Neural cell (in vitro differentiated cells): ENCODE results near the gene CCDC74B.
"Not testable (repeated sequence)": the region's sequence is repeated elsewhere in the genome, so short reads cannot be mapped to it uniquely, and the experiment has no call there.

ENCODE experiments used
- EP300 ChIP-seq: fragments of 450-650 bp; conservative IDR thresholded peaks from 2 replicates; pipeline ENCODE4 v1.6.1; 2014; ENCODE audit warnings: antibody characterized with exemption, mild to moderate bottlenecking, moderate library complexity; ENCODE audit not compliant: poor library complexity, severe bottlenecking
- EZH2 ChIP-seq: fragments of 200-600, 300-800 bp; shearing (Covaris generic), sonication (generic); IDR thresholded peaks from 2 replicates; pipeline ENCODE4 v1.6.1; 2014; ENCODE audit warnings: antibody characterized with exemption, low read length, borderline replicate concordance, mild to moderate bottlenecking; ENCODE audit not compliant: insufficient read depth, poor library complexity, severe bottlenecking
- MXI1 ChIP-seq: fragments of 450-650 bp; conservative IDR thresholded peaks from 2 replicates; pipeline ENCODE4 v1.6.1; 2014; ENCODE audit warnings: antibody characterized with exemption, mild to moderate bottlenecking; ENCODE audit not compliant: poor library complexity, severe bottlenecking
- POLR2AphosphoS5 ChIP-seq: IDR thresholded peaks from 2 replicates; pipeline ENCODE4 v1.6.1; 2012
- RAD21 ChIP-seq: fragments of 450-650 bp; conservative IDR thresholded peaks from 2 replicates; pipeline ENCODE4 v1.6.1; 2014; ENCODE audit warnings: antibody characterized with exemption, mild to moderate bottlenecking, moderate library complexity
- SMC3 ChIP-seq: fragments of 450-650 bp; conservative IDR thresholded peaks from 2 replicates; pipeline ENCODE4 v1.6.1; 2014; ENCODE audit warnings: antibody characterized with exemption, mild to moderate bottlenecking, moderate library complexity; ENCODE audit not compliant: poor library complexity
- TAF1 ChIP-seq: IDR thresholded peaks from 2 replicates; pipeline ENCODE4 v1.6.1; 2012; ENCODE audit warnings: low read depth
- TF ChIP-seq, protein P1 (sequence below): fragments of 450-650 bp; IDR thresholded peaks from 2 replicates; pipeline ENCODE4 v1.5.1; 2014; ENCODE audit warnings: antibody characterized with exemption, mild to moderate bottlenecking, moderate library complexity; ENCODE audit not compliant: poor library complexity, severe bottlenecking
- TF ChIP-seq, protein P2 (sequence below): IDR thresholded peaks from 2 replicates; pipeline ENCODE4 v1.6.1; 2012; ENCODE audit warnings: borderline replicate concordance

DNA sequence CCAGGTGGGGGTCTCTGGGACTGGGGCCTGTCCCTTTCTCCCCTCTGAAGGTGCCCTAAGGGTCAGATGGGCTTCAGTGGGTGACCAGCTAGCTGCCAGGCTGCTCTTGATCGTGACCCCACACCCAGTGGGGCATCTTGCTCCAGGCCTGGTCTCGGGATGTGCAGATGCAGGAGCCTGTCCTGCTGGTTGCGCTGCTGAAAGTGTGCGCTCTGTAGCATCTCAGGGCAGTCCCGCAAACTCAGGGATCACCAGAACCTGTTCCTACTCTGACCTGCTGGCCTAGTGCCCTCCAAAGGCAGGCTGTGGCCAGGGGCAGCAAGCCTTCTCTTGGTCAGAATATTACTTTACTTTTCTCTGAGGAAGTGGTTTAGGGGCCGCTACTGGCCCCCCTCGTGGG lies 4.4 kb downstream of the CCDC74B start:
- TF ChIP-seq, protein P1, sequence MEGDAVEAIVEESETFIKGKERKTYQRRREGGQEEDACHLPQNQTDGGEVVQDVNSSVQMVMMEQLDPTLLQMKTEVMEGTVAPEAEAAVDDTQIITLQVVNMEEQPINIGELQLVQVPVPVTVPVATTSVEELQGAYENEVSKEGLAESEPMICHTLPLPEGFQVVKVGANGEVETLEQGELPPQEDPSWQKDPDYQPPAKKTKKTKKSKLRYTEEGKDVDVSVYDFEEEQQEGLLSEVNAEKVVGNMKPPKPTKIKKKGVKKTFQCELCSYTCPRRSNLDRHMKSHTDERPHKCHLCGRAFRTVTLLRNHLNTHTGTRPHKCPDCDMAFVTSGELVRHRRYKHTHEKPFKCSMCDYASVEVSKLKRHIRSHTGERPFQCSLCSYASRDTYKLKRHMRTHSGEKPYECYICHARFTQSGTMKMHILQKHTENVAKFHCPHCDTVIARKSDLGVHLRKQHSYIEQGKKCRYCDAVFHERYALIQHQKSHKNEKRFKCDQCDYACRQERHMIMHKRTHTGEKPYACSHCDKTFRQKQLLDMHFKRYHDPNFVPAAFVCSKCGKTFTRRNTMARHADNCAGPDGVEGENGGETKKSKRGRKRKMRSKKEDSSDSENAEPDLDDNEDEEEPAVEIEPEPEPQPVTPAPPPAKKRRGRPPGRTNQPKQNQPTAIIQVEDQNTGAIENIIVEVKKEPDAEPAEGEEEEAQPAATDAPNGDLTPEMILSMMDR: not testable (repeated sequence)
- TF ChIP-seq TAF1, EZH2, POLR2AphosphoS5, EP300, SMC3, RAD21, MXI1: not testable (repeated sequence)
- TF ChIP-seq, protein P2, sequence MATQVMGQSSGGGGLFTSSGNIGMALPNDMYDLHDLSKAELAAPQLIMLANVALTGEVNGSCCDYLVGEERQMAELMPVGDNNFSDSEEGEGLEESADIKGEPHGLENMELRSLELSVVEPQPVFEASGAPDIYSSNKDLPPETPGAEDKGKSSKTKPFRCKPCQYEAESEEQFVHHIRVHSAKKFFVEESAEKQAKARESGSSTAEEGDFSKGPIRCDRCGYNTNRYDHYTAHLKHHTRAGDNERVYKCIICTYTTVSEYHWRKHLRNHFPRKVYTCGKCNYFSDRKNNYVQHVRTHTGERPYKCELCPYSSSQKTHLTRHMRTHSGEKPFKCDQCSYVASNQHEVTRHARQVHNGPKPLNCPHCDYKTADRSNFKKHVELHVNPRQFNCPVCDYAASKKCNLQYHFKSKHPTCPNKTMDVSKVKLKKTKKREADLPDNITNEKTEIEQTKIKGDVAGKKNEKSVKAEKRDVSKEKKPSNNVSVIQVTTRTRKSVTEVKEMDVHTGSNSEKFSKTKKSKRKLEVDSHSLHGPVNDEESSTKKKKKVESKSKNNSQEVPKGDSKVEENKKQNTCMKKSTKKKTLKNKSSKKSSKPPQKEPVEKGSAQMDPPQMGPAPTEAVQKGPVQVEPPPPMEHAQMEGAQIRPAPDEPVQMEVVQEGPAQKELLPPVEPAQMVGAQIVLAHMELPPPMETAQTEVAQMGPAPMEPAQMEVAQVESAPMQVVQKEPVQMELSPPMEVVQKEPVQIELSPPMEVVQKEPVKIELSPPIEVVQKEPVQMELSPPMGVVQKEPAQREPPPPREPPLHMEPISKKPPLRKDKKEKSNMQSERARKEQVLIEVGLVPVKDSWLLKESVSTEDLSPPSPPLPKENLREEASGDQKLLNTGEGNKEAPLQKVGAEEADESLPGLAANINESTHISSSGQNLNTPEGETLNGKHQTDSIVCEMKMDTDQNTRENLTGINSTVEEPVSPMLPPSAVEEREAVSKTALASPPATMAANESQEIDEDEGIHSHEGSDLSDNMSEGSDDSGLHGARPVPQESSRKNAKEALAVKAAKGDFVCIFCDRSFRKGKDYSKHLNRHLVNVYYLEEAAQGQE: not testable (repeated sequence)
